DND-41 (cell line): ENCODE results near the gene TEX13A.

Experiments used
- EZH2 ChIP-seq: IDR thresholded peaks from 3 replicates; pipeline ENCODE4 v1.6.1; 2012; ENCODE audit warnings: borderline replicate concordance, low read depth, mild to moderate bottlenecking, moderate library complexity, low read length, inconsistent platforms; ENCODE audit not compliant: severe bottlenecking
- TF ChIP-seq, protein P1 (sequence below): IDR thresholded peaks from 2 replicates; pipeline ENCODE4 v1.5.1; 2012; ENCODE audit warnings: borderline replicate concordance, low read length, moderate library complexity, mild to moderate bottlenecking; ENCODE audit not compliant: poor library complexity, severe bottlenecking; ENCODE audit errors: extremely low read depth

DNA sequence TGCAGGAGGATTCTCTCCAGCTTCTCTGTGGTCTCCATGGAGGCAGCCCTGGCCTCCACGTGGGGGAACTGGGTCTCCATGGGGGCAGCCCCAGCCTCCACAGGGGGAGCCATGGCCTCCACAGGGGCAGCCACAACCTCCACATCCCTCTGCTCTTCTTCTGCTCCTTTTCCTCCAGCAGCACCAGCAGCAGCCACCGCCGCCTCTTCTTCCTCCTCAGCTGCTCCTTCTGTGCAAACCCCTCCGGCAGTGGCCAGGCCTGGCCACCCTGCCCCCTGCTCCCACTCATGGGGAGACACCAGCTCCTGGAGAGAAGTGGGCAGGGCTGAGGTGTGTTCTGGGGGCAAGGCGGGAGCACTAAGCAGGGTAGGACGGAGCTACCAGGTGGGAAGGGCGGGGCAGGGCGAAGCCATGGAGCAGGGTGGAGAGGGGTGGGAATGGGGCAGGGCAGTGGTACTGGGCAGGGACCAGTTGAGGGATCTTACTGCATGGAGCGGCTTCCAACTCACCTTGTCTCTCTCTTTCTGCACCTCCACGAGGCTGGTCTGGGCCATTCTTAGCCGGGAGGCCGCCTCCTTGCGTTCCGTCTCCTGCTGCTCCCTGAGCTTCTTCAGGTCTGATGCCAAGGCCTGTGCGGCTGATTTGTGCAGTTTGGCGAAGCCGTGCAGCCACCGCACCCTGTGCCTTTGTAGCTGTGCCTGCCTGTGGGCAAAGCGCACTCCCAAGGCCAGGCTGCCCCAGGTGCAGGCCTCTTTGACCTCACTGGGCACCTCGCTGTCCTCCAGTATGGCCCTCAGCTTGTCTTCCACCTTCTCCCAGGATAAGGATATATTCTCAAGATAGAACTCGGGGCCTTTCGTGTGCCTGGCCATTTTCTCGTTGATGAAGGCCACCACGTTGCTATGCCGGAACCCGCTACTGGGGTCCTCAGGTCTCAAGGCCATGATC, 766 bp downstream of the TEX13A start:
- TF ChIP-seq, protein P1, sequence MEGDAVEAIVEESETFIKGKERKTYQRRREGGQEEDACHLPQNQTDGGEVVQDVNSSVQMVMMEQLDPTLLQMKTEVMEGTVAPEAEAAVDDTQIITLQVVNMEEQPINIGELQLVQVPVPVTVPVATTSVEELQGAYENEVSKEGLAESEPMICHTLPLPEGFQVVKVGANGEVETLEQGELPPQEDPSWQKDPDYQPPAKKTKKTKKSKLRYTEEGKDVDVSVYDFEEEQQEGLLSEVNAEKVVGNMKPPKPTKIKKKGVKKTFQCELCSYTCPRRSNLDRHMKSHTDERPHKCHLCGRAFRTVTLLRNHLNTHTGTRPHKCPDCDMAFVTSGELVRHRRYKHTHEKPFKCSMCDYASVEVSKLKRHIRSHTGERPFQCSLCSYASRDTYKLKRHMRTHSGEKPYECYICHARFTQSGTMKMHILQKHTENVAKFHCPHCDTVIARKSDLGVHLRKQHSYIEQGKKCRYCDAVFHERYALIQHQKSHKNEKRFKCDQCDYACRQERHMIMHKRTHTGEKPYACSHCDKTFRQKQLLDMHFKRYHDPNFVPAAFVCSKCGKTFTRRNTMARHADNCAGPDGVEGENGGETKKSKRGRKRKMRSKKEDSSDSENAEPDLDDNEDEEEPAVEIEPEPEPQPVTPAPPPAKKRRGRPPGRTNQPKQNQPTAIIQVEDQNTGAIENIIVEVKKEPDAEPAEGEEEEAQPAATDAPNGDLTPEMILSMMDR = no peak
- no peak for TF ChIP-seq EZH2
